ENCODE data around the gene BET1L. TPM values are rescaled to one million over a fixed set of nuclear protein-coding genes. Genes with fewer than 3 reads are reported as not detected.
A peak's percentile ranks its signal among the peaks of the same experiment; 100 is the strongest.

The BET1L gene
- total RNA-seq, 1 experiment from 2014 or later, result 14.4 TPM

DNA sequence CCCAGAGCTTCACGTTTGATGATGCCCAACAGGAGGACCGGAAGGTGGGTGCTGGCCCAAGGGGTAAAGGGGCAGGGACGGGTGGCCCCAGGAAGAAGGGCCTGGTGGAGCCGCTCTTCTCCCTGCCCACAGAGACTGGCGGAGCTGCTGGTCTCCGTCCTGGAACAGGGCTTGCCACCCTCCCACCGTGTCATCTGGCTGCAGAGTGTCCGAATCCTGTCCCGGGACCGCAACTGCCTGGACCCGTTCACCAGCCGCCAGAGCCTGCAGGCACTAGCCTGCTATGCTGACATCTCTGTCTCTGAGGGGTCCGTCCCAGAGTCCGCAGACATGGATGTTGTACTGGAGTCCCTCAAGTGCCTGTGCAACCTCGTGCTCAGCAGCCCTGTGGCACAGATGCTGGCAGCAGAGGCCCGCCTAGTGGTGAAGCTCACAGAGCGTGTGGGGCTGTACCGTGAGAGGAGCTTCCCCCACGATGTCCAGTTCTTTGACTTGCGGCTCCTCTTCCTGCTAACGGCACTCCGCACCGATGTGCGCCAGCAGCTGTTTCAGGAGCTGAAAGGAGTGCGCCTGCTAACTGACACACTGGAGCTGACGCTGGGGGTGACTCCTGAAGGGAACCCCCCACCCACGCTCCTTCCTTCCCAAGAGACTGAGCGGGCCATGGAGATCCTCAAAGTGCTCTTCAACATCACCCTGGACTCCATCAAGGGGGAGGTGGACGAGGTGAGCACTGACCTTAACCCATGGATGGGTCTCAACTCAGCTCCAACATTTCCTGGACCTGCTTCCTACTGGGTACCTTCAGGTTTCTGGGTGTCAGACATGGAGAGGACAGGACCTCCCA is 2.3 kb upstream of the BET1L start:
- POLR2A ChIA-PET (ENCODE audit: unreplicated experiment), result no interaction called here
- DNase-seq (no peak), ATAC-seq (no peak)
- BruUV-seq (replicated peaks), result TSS peak; percentile 2
- Histone ChIP-seq H2AFZ (ENCODE audit: low read length) (no peak overlapping the region), H3K9ac (ENCODE audit: low read length) (peak overlapping the region; percentile 98), H3F3A (ENCODE audit: low read length, unreplicated experiment) (no peaks in the 10 kb centered on the region), H3K9me2 (replicated peaks; ENCODE audit: low read length) (no peaks in the 10 kb centered on the region), H3K9me3 (ENCODE audit: low read length) (no peaks in the 10 kb centered on the region), H3K4me1 (ENCODE audit: insufficient read depth, low read length) (peaks cover 23% of the 10 kb centered on the region), H4K20me1 (ENCODE audit: low read length) (no peaks in the 10 kb centered on the region), H3K4me3 (ENCODE audit: low read length) (peak overlapping the region; percentile 91), H3K36me3 (ENCODE audit: low read depth, low read length) (peaks cover 47% of the 10 kb centered on the region), H3K4me2 (ENCODE audit: low read length) (peak overlapping the region; percentile 97), H3K27ac (ENCODE audit: low read length) (peak overlapping the region; percentile 98; the same call in 1 of the 2 replicates), H3K79me2 (ENCODE audit: low read length) (peaks cover 61% of the 10 kb centered on the region), H3K27me3 (ENCODE audit: low read length) (no peaks in the 10 kb centered on the region)
- TF ChIP-seq EZH2 (IDR thresholded peaks at IDR 0.05; ENCODE audit: low read length, unreplicated experiment) (no peak), EZH2phosphoT487 (IDR thresholded peaks at IDR 0.05; ENCODE audit: borderline replicate concordance, low read length) (no peak)
- TF ChIP-seq, protein P1, sequence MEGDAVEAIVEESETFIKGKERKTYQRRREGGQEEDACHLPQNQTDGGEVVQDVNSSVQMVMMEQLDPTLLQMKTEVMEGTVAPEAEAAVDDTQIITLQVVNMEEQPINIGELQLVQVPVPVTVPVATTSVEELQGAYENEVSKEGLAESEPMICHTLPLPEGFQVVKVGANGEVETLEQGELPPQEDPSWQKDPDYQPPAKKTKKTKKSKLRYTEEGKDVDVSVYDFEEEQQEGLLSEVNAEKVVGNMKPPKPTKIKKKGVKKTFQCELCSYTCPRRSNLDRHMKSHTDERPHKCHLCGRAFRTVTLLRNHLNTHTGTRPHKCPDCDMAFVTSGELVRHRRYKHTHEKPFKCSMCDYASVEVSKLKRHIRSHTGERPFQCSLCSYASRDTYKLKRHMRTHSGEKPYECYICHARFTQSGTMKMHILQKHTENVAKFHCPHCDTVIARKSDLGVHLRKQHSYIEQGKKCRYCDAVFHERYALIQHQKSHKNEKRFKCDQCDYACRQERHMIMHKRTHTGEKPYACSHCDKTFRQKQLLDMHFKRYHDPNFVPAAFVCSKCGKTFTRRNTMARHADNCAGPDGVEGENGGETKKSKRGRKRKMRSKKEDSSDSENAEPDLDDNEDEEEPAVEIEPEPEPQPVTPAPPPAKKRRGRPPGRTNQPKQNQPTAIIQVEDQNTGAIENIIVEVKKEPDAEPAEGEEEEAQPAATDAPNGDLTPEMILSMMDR (conservative IDR thresholded peaks at IDR 0.05; ENCODE audit: low read depth, low read length), result no peak
- intact Hi-C loops (cut with micrococcal nuclease), result no loop called here
- CTCF ChIA-PET, result no interaction called here

DNA sequence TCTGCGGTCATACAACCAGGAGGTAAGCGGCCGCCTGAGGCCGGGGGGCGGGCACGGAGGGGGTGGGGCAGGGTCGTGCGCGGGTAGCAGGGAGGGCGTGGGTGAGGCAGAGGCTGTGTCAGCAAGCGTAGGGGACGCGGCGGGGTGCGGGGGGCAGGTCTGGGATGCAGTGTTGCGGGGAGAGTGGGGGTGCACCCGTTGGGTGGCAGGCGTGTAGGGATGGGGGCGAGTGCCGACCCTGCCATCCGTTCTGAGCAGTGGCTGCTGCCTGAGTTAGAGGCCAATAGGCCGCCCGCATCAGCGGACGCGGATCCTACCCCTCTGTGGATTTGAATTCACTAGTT is 1.7 kb upstream of the BET1L start:
- ATAC-seq (no peak; the same call in 1 of the 2 replicates), DNase-seq (no peak)
- Histone ChIP-seq H3K27ac (ENCODE audit: low read length) (peak overlapping the region; percentile 98; the same call in 1 of the 2 replicates), H3F3A (ENCODE audit: low read length, unreplicated experiment) (no peaks in the 10 kb centered on the region), H3K9ac (ENCODE audit: low read length) (peak overlapping the region; percentile 98), H3K9me3 (ENCODE audit: low read length) (no peaks in the 10 kb centered on the region), H2AFZ (ENCODE audit: low read length) (peak overlapping the region; percentile 74), H3K9me2 (replicated peaks; ENCODE audit: low read length) (no peaks in the 10 kb centered on the region), H3K4me2 (ENCODE audit: low read length) (peak overlapping the region; percentile 97), H3K27me3 (ENCODE audit: low read length) (no peaks in the 10 kb centered on the region), H3K36me3 (ENCODE audit: low read depth, low read length) (peaks cover 44% of the 10 kb centered on the region), H4K20me1 (ENCODE audit: low read length) (no peaks in the 10 kb centered on the region), H3K4me1 (ENCODE audit: insufficient read depth, low read length) (peaks cover 23% of the 10 kb centered on the region), H3K79me2 (ENCODE audit: low read length) (peaks cover 61% of the 10 kb centered on the region), H3K4me3 (ENCODE audit: low read length) (peak overlapping the region; percentile 91)
- ChIA-PET POLR2A (ENCODE audit: unreplicated experiment) (no interaction called here), CTCF (no interaction called here)
- intact Hi-C loops (cut with micrococcal nuclease), result no loop called here
- BruUV-seq (replicated peaks), result no TSS peak
- TF ChIP-seq, protein P1 (conservative IDR thresholded peaks at IDR 0.05; ENCODE audit: low read depth, low read length), result no peak
- no peak for TF ChIP-seq EZH2 (IDR thresholded peaks at IDR 0.05; ENCODE audit: low read length, unreplicated experiment)
- no peak for TF ChIP-seq EZH2phosphoT487 (IDR thresholded peaks at IDR 0.05; ENCODE audit: borderline replicate concordance, low read length)

Measured in PC-3 (cell line).